ENCODE data around the gene UCN3. TPM values are rescaled to one million over a fixed set of nuclear protein-coding genes. Genes with fewer than 3 reads are reported as not detected.

UCN3 gene
- total RNA-seq, 4 donors from 2014 or later = not detected

- no peak for TF ChIP-seq CTCF (IDR thresholded peaks at IDR 0.05; ENCODE audit: low read depth)
These were observed 15.4 kb upstream of the UCN3 start for GRCh38 chr10:5349362-5349761.

- TF ChIP-seq CTCF (IDR thresholded peaks at IDR 0.05; ENCODE audit: low read depth) = no peak
These were observed 10.7 kb upstream of the UCN3 start for GRCh38 chr10:5354068-5354467.

GRCh38 chr10:5355594-5356301, 9.0 kb upstream of the UCN3 start:
- no peak for TF ChIP-seq CTCF (IDR thresholded peaks at IDR 0.05; ENCODE audit: low read depth)

- TF ChIP-seq CTCF (IDR thresholded peaks at IDR 0.05; ENCODE audit: low read depth) = no peak
These were observed 8.4 kb upstream of the UCN3 start for GRCh38 chr10:5356302-5356763.

- no peak for TF ChIP-seq CTCF (IDR thresholded peaks at IDR 0.05; ENCODE audit: low read depth)
These were observed 4.3 kb upstream of the UCN3 start for GRCh38 chr10:5360318-5360915.

GRCh38 chr10:5361966-5362365, 2.8 kb upstream of the UCN3 start:
- no peak for TF ChIP-seq CTCF (IDR thresholded peaks at IDR 0.05; ENCODE audit: low read depth)

- no peak for TF ChIP-seq CTCF (IDR thresholded peaks at IDR 0.05; ENCODE audit: low read depth)
These were observed 1.9 kb upstream of the UCN3 start for GRCh38 chr10:5362873-5363272.

All from subcutaneous adipose tissue (tissue), 4 donors.